Stimulated activated naive B cell treated with anti-CD40 and anti-IgM and Interleukin-4, amounts not matched to agents 10 μg/mL and 1 μg/mL and 100 μg/mL, for 72 hours (primary cell): ENCODE data around the gene KRT82.

ENCODE experiments used
- ATAC-seq, 2 donors: fragments of 150-1000 bp; cut with Tn5 transposase; replicated peaks; 2 replicates each; pipeline ENCODE4 v1.10.0; 2021; ENCODE audit warnings: moderate library complexity in 1 of 2
- DNase-seq: peaks from one replicate; pipeline ENCODE4 v3.0.0; 2021
- H3K27ac Mint-ChIP-seq: one replicate; pipeline ENCODE4 v1.8.0; 2022; ENCODE audit warnings: mild to moderate bottlenecking, mixed read lengths
- H3K27me3 Mint-ChIP-seq, 2 donors: one replicate each; pipeline ENCODE4 v1.8.0; 2022; ENCODE audit warnings: mixed read lengths in 2 of 2
- H3K36me3 Mint-ChIP-seq, 2 donors: one replicate each; pipeline ENCODE4 v1.8.0; 2022; ENCODE audit warnings: mixed read lengths in 2 of 2, mild to moderate bottlenecking in 1 of 2
- H3K4me1 Mint-ChIP-seq, 2 donors: one replicate each; pipeline ENCODE4 v1.8.0; 2022; ENCODE audit warnings: mixed read lengths in 2 of 2, mild to moderate bottlenecking in 1 of 2
- H3K4me3 Mint-ChIP-seq, 2 donors: one replicate each; pipeline ENCODE4 v1.8.0; 2022; ENCODE audit warnings: mild to moderate bottlenecking in 2 of 2, mixed read lengths in 2 of 2, moderate library complexity in 1 of 2
- H3K9me3 Mint-ChIP-seq, 2 donors: one replicate each; pipeline ENCODE4 v1.8.0; 2022; ENCODE audit warnings: mixed read lengths in 2 of 2, mild to moderate bottlenecking in 1 of 2

Gene KRT82

DNA sequence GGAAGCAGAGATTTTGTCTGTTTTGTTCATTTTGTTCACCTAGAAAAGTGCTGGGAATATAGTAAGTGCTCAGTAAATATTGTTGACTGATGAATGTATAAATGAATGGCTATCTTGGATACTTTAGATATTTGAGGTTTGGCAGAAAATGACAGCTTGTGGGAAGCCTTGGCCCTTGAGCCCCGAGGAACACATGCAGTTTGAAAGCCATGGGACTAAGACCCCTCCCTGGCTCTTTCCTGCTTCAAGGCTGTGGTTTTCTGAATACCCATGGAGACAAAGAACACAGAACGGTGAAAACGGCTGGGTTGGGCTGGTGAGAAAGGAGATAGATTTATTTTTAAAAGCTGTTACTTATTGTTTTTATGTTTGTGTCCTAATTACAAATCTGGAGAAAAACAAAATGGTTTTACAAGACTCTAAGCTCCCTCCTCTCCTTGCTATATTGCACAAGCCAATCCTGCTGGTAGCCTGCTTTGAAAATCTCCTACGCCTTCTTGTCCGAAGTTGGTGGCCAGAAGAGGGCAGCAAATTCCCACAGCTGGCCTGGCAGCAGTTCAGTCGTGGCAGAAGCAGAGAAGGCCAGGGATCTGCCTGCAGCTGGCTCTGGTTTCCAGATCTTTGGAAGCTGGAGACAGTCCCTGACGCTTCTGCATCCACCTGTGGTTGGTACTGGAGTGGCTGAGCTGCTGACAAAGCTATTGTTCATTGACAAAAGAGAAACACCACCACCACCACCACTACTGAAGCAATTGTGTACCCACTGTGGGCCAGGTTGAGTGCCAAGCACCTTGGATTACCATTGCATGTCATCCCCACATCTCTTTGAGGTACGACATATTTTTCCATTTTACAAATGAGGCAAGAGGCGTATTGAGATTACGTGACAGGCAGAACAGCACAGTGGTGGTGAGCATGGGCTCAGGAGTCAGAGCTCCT, 33.6 kb downstream of the KRT82 start:
- peak; percentile 40 for DNase-seq
- Mint-ChIP-seq H3K9me3 (peaks cover 0 to 3% of the 10 kb centered on the region in 2 donors), H3K4me3 (no peak overlapping the region)

DNA sequence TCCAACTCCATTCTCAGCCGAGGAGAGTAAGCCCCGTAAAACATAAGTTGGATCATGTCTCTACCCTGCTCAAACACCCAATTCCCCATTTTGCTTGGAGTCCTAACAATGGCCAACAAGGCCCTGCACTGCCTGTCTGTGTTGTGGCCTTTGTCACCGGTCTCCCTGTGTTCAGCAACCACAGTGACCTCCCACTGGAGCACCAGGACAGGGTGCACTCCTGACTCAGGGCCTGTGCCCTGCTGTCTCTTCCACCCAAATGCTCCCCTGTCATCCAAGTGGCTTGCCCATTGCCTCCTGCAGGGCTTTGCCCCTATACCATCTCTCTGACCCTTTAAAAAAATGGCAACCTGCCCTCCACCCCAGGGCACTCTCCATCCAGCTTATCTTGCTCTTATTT, 34.4 kb downstream of the KRT82 start:
- H3K36me3 Mint-ChIP-seq = no peaks in the 10 kb centered on the region
- no peak overlapping the region for H3K4me3 Mint-ChIP-seq
- ATAC-seq (no peak), DNase-seq (no peak)
- no peak overlapping the region for H3K27ac Mint-ChIP-seq
- H3K4me1 Mint-ChIP-seq = no peaks in the 10 kb centered on the region
- peaks cover 0 to 3% of the 10 kb centered on the region in 2 donors for H3K9me3 Mint-ChIP-seq
- H3K27me3 Mint-ChIP-seq = peaks cover 25 to 37% of the 10 kb centered on the region in 2 donors

More for the DNA sequence above, 33.6 kb downstream of the KRT82 start:
- peak; percentile 85 to 86 for ATAC-seq
- Mint-ChIP-seq H3K27me3 (peaks cover 29 to 43% of the 10 kb centered on the region in 2 donors), H3K36me3 (no peaks in the 10 kb centered on the region), H3K27ac (no peak overlapping the region), H3K4me1 (no peaks in the 10 kb centered on the region)

DNA sequence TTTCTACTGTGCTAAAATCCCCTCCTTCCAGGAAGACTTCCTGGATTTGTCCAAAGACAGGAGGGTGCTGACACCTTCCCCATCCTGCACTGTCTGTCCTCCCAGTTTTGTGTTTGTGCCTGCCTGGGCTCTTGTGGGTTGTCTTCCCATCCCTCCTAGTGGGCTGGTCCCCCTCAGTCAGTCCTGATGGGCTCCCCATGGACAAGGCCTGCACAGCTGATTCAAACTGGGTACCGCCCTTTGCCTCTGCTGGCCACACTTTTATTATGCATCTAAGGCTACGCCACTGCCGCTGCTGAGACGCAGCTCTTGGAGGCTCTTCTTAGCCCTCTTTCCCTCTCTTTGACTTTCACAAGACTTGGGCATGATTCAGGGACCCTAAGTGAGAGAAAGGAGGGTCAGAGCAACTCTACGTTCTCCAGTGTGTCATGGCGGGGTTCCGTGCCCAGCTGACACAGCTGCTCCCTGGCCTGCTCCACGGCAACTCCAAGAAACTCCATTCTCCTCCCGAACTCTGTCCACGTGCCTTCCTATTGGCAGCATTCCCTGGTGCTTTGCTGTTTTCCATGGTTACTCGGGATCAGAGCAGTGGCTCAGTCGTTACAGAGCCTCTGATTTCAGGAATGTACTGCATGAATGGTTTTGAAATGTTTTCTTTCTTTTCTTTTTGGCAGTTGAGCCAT, 35.1 kb downstream of the KRT82 start:
- H3K36me3 Mint-ChIP-seq = no peaks in the 10 kb centered on the region

DNA sequence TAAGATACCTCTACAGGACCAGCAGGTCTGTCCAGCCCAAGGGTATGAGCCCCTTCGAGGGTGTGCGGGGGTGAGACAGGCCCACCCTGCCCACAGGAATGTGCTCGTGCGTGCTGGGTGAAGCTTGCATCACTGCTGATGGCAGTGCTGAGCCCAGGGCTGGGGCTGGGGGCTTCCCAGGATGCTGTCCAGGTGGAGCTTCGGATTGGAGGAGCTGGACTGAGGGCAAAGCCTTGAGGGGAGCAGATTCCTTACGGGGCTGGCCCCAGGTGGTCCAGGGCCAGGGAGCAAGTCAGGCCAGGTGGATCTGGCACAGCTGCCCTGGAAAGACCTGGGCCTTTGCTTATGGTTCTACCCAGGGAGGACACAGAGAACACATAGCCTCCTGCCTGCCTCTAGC, 36.3 kb downstream of the KRT82 start:
- no peaks in the 10 kb centered on the region for H3K36me3 Mint-ChIP-seq
- DNase-seq = no peak
- ATAC-seq = no peak

More for the DNA sequence above, 35.1 kb downstream of the KRT82 start:
- DNase-seq = no peak
- no peak for ATAC-seq
- Mint-ChIP-seq H3K4me1 (peaks cover 0 to 1% of the 10 kb centered on the region in 2 donors), H3K4me3 (no peak overlapping the region), H3K27me3 (peaks cover 25 to 32% of the 10 kb centered on the region in 2 donors), H3K9me3 (peaks cover 0 to 3% of the 10 kb centered on the region in 2 donors), H3K27ac (no peak overlapping the region)

DNA sequence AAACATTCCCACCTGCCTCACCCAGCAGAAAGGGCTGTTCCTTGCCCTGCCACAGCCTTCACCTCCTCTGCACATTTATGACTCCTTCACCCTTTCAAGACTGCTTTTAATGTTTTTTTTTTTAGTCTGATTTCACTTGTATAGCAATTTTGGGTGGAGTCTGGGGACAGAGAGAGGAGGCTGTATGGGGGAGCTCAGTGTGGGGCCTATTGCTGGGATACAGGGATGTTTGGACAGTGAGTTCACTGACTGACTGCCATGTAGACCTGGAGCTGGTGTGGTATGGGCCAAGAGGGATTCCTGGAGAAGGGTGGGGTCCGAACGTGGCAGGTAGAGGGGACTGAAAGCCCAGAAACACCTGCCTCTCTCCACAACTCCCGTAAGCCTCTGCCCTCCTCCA, 36.9 kb downstream of the KRT82 start:
- Mint-ChIP-seq H3K36me3 (no peaks in the 10 kb centered on the region), H3K4me3 (no peak overlapping the region), H3K27ac (no peak overlapping the region), H3K27me3 (peaks cover 23 to 29% of the 10 kb centered on the region in 2 donors), H3K9me3 (peaks cover 0 to 2% of the 10 kb centered on the region in 2 donors), H3K4me1 (peaks cover 0 to 6% of the 10 kb centered on the region in 2 donors)
- ATAC-seq = no peak
- DNase-seq = no peak

More for the DNA sequence above, 36.3 kb downstream of the KRT82 start:
- Mint-ChIP-seq H3K27me3 (peaks cover 23 to 25% of the 10 kb centered on the region in 2 donors), H3K4me3 (no peak overlapping the region), H3K4me1 (peaks cover 0 to 5% of the 10 kb centered on the region in 2 donors), H3K9me3 (peaks cover 0 to 3% of the 10 kb centered on the region in 2 donors), H3K27ac (no peak overlapping the region)

DNA sequence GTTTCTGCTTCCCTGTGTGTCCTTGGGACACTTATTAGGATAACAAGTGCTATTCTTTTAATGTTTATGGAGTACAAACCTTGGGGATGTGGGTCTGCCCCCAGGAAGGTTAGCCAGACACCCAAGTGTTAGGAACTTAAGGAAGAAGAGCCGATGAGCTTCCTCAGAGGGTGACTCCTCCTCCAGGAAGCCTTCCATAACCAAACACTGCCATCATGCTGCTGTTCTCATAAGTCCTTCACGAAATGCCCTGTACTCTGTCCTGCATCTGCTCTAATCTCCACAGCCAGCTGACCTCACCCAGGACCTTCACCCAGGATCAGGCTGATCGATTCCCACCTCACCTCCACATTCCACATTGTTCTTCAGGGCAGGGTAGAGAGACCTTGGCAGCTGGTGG, 37.6 kb downstream of the KRT82 start:
- Mint-ChIP-seq H3K27ac (no peak overlapping the region), H3K4me1 (peaks cover 0 to 6% of the 10 kb centered on the region in 2 donors), H3K9me3 (no peaks in the 10 kb centered on the region), H3K27me3 (peaks cover 23 to 32% of the 10 kb centered on the region in 2 donors), H3K36me3 (no peaks in the 10 kb centered on the region), H3K4me3 (no peak overlapping the region)
- DNase-seq (no peak), ATAC-seq (no peak)

DNA sequence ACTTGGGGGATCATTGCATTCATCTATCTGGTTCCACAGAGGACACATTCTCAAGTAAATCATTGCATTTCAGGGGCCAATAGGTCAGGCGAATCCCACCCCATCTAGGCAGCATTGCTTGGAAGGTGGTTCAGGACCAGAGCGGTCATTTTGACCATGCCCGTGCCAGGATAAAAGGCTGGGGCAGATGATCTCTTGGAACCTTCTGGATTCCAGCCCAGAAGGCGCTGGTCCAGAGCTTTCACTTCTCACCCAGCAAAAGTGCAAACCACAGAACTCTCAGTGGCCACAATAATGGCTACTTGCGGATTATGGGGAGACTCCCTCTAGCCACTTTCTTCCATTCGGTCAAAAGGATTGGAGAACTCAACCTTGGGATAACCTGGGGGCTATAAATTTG, 38.3 kb downstream of the KRT82 start:
- Mint-ChIP-seq H3K4me1 (peaks cover 0 to 6% of the 10 kb centered on the region in 2 donors), H3K9me3 (no peaks in the 10 kb centered on the region), H3K27ac (no peak overlapping the region), H3K36me3 (no peaks in the 10 kb centered on the region), H3K4me3 (no peak overlapping the region), H3K27me3 (peaks cover 23 to 32% of the 10 kb centered on the region in 2 donors)
- DNase-seq = no peak
- ATAC-seq = no peak

DNA sequence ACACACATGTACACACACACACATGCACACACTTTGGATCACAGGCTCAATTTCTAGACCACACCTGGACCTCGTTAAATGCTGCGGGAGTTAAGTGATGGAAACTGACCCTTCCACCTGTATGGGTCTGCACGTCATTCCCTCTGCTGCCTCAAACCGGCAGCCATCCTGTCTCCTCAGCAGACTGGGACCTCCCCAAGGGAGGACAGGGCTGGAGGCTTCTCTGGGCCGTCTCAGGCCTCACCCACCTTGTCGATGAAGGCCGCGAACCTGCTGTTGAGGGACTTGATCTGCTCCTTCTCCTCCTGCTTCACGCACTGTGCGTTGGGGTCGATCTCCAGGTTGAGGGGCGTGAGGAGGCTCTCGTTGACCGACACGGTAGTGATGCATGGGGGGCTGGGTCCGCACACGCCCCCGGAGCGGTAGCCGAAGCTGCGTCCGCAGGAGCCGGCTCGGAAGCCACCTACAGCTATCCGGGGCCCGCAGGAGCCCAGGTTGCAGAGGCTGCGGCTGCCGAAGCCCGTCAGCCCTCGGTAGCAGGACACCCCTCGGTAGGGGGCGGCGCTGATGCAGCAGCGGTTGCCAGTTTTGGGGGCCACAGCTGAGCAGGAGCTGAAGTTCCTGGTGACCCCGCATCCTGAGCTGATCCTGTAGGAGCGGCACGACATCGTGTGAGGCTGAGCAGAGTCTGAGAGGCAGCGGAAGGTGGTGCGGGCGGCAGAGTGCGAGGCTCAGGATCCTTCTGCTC, 39.2 kb downstream of the KRT82 start, which contains the start of gene KRT85:
KRT85 (minus strand) TSS at position 744 of the 748 bp plus-strand sequence; CDS start at position 668, 76 bp downstream.
- no peak within 1 kb of the TSS for H3K27ac Mint-ChIP-seq
- DNase-seq = no peak
- ATAC-seq = no peak
- H3K9me3 Mint-ChIP-seq = no peaks in the 10 kb centered on the region
- no peaks in the 10 kb centered on the region for H3K36me3 Mint-ChIP-seq
- peaks cover 19 to 27% of the 10 kb centered on the region in 2 donors for H3K27me3 Mint-ChIP-seq
- no peak within 1 kb of the TSS for H3K4me3 Mint-ChIP-seq
- peaks cover 0 to 6% of the 10 kb centered on the region in 2 donors for H3K4me1 Mint-ChIP-seq

DNA sequence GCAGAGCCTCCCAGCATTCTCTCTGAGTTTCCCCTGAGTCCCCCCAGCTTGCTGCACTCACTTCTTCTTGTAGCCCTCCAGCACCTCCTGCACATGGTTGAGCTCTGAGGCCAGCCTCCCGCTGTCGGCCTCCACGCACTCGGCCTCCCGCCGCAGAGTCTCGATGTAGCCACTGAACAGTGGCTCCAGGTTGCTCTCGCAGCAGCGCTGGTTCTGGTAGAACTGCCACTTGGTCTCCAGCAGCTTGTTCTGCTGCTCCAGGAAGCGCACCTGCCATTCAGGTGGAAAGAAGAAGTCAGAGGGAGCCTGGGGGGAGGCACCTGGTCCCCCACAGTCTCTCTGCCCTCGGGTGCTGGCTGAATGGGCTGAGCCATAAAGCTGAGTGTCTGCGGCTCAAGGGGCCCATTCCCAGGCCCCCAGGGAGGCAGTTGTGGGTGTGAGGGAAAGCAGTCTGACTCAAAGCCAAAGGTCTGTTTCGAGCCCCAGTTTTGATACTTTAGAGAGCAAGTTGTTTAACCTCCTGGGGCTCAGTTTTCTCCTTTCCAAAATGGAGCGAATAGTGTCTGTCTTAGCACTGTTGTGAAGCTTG, 41.1 kb downstream of the KRT82 start:
- ATAC-seq (peak in 1 of 2 donors; percentile 63), DNase-seq (no peak)
- Mint-ChIP-seq H3K36me3 (no peaks in the 10 kb centered on the region), H3K4me1 (peaks cover 4 to 7% of the 10 kb centered on the region in 2 donors), H3K9me3 (no peaks in the 10 kb centered on the region), H3K27me3 (peaks cover 6 to 20% of the 10 kb centered on the region in 2 donors), H3K4me3 (no peak overlapping the region), H3K27ac (no peak overlapping the region)

DNA sequence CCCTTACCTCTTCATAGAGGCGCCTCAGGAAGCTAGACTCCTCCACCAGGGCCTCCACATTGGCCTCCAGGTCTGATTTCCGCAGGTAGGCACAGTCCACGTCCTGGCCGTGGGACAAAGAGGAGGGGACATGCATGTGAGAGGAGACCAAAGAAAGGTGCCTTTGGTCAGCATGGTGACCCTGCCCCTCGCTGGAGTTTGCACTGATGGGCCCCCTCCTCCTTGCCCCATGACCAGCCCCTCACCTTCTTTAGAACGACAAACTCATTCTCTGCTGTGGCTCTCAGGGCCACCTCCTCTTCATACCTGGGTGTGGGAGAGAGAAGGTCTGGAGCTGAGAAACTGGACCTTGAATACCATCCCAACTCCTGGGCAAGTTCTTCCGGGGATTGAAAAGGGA, 42.1 kb downstream of the KRT82 start:
- no peak for ATAC-seq
- H3K9me3 Mint-ChIP-seq = no peaks in the 10 kb centered on the region
- H3K4me1 Mint-ChIP-seq = peaks cover 12 to 13% of the 10 kb centered on the region in 2 donors
- no peak for DNase-seq
- no peak overlapping the region for H3K4me3 Mint-ChIP-seq
- peaks cover 12 to 23% of the 10 kb centered on the region in 2 donors for H3K27me3 Mint-ChIP-seq
- H3K36me3 Mint-ChIP-seq = no peaks in the 10 kb centered on the region
- no peak overlapping the region for H3K27ac Mint-ChIP-seq

DNA sequence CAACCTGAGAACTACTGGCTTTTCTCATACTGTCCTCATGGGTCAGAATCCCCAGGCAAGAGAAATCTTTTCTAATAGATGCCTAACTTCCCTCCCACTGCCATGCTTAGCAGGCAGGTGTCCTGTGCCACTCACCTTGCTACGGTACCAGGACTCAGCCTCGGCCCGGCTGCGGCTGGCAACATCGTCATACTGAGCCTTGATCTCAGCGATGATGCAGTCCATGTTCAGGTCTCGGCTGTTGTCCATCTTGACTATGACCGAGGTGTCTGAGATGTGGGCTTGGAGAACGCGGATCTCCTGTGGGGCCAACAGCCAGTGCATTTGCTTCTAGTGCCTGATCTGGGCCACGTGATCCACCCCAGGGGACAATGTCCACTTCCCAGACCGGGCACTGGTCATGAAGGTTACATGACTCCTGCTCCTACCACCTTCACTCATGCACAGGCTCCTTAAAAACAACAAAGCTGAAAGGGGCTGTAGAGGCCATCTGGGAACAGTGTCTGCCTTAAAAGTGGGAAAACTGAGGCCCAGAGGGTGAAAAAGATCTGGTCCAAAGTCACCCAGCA, 42.9 kb downstream of the KRT82 start:
- Mint-ChIP-seq H3K4me1 (peaks cover 21 to 22% of the 10 kb centered on the region in 2 donors), H3K27ac (no peak overlapping the region), H3K9me3 (no peaks in the 10 kb centered on the region), H3K36me3 (no peaks in the 10 kb centered on the region), H3K27me3 (peaks cover 6 to 18% of the 10 kb centered on the region in 2 donors), H3K4me3 (no peak overlapping the region)
- ATAC-seq (no peak), DNase-seq (no peak)

DNA sequence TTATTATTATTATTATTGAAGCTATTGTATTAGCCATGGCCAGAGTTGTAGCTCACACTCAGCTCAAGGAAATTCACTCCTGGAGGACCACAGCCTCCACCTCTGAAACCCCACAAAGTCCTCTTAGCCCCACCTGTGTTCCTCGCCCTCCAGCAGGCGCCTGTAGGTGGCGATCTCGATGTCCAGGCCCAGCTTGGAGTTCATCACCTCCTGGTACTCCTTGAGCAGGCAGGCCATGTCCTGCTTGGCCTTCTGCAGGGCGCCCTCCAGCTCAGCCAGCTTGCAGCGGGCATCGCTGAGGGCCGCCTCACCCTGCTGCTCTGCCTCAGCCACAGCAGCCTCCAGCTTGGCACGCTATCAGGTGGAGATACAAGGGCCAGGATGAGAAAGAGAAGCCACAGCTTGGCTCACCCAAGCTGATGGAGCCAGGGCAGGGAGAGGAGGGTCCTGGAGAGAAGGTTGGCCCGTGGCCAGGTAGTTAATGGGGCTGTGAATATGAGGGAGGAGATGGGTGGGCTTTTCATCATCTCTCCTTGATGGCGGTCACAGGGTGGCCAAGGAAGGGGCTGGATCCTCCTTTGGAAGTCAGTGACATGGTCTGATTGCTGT, 43.9 kb downstream of the KRT82 start:
- no peak overlapping the region for H3K27ac Mint-ChIP-seq

DNA sequence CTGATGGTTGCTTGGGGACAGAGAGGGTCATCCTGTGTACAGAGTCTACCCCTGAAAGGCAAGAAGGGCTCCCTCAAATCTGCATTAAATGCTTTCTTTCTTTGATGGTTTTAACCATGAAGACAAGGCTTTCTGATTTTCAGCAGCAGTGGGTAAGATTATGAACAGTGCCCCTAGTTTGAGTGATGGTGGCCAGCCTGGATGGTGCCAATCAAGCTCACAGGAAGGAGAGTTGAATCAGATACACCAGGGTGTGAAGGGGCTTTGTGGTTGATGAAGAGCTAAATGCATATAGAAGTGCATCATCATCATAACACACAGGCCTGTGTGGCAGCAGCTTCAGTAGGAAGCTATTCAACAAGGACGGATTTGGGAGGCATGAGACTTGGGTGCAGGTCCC, 44.6 kb downstream of the KRT82 start:
- peaks cover 6 to 16% of the 10 kb centered on the region in 2 donors for H3K27me3 Mint-ChIP-seq
- H3K4me3 Mint-ChIP-seq = no peak overlapping the region
- no peak for ATAC-seq
- no peak for DNase-seq
- H3K27ac Mint-ChIP-seq = no peak overlapping the region
- H3K9me3 Mint-ChIP-seq = no peaks in the 10 kb centered on the region
- H3K4me1 Mint-ChIP-seq = peaks cover 26 to 35% of the 10 kb centered on the region in 2 donors
- H3K36me3 Mint-ChIP-seq = no peaks in the 10 kb centered on the region

More for the DNA sequence above, 43.9 kb downstream of the KRT82 start:
- no peaks in the 10 kb centered on the region for H3K36me3 Mint-ChIP-seq
- H3K4me3 Mint-ChIP-seq = no peak overlapping the region
- DNase-seq = no peak
- peaks cover 6 to 18% of the 10 kb centered on the region in 2 donors for H3K27me3 Mint-ChIP-seq
- H3K4me1 Mint-ChIP-seq = peaks cover 26 to 32% of the 10 kb centered on the region in 2 donors
- no peaks in the 10 kb centered on the region for H3K9me3 Mint-ChIP-seq
- no peak for ATAC-seq
